ENCODE data around the gene ASTL.

ASTL gene

GRCh38 chr2:96124406-96125265, 13.7 kb downstream of the ASTL start:
- no peak for DNase-seq (ENCODE audit: low read depth)

GRCh38 chr2:96123936-96124335, 14.4 kb downstream of the ASTL start:
- DNase-seq (ENCODE audit: low read depth): no peak
- TF ChIP-seq CTCF (IDR thresholded peaks at IDR 0.05; ENCODE audit: low read depth, low read length, missing control alignments): no peak
- no peak overlapping the region for H3K4me3 ChIP-seq (ENCODE audit: low read depth, low read length)

More at GRCh38 chr2:96124406-96125265, 13.7 kb downstream of the ASTL start:
- no peak overlapping the region for H3K4me3 ChIP-seq (ENCODE audit: low read depth, low read length)
- no peak for TF ChIP-seq CTCF (IDR thresholded peaks at IDR 0.05; ENCODE audit: low read depth, low read length, missing control alignments)

GRCh38 chr2:96123290-96123689, 15.0 kb downstream of the ASTL start:
- no peak for DNase-seq (ENCODE audit: low read depth)
- no peak for TF ChIP-seq CTCF (IDR thresholded peaks at IDR 0.05; ENCODE audit: low read depth, low read length, missing control alignments)
- H3K4me3 ChIP-seq (ENCODE audit: low read depth, low read length): no peak overlapping the region

- H3K4me3 ChIP-seq (ENCODE audit: low read depth, low read length): no peak overlapping the region
- DNase-seq (ENCODE audit: low read depth): no peak
- no peak for TF ChIP-seq CTCF (IDR thresholded peaks at IDR 0.05; ENCODE audit: low read depth, low read length, missing control alignments)
Measured at GRCh38 chr2:96122391-96122790, 15.9 kb downstream of the ASTL start.

GRCh38 chr2:96121414-96121813, 16.9 kb downstream of the ASTL start:
- no peak for TF ChIP-seq CTCF (IDR thresholded peaks at IDR 0.05; ENCODE audit: low read depth, low read length, missing control alignments)
- DNase-seq (ENCODE audit: low read depth): no peak
- H3K4me3 ChIP-seq (ENCODE audit: low read depth, low read length): no peak overlapping the region

GRCh38 chr2:96120991-96121390, 17.3 kb downstream of the ASTL start:
- no peak overlapping the region for H3K4me3 ChIP-seq (ENCODE audit: low read depth, low read length)
- no peak for TF ChIP-seq CTCF (IDR thresholded peaks at IDR 0.05; ENCODE audit: low read depth, low read length, missing control alignments)
- no peak for DNase-seq (ENCODE audit: low read depth)
